ENCODE data around the gene LRRFIP1.

DNA sequence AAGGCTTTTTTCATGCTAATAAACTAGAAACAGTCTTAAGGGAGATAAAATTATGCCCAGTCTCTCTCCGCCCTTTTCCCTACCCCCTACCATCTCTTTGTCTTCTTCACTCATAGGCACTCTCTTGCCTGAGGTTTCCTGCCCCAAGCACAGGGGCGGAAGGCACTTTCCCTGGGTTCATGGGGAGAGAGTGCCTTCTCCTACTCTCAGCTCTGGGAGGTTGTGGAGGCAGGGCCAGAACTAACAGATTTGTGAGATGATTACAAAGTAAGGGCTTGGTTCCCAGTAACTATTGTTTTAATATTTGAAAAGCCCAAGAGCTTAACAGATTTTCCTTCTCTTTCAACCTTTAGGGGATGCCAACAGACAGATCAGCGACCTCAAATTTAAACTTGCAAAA is 145.1 kb downstream of the LRRFIP1 start:
- TF ChIP-seq TEAD4 (IDR thresholded peaks at IDR 0.05; ENCODE audit: borderline replicate concordance, insufficient read depth) (no peak), EZH2phosphoT487 (IDR thresholded peaks at IDR 0.05; ENCODE audit: borderline replicate concordance, low read depth) (no peak), RXRA (IDR thresholded peaks at IDR 0.05; ENCODE audit: borderline replicate concordance, low read depth) (no peak), EP300 (IDR thresholded peaks at IDR 0.05; ENCODE audit: borderline replicate concordance in 1 of 2, low read depth in 1 of 2, low read length in 1 of 2) (no peak), CHD2 (IDR thresholded peaks at IDR 0.05; ENCODE audit: low read length, partially characterized antibody) (no peak), POLR2AphosphoS5 (IDR thresholded peaks at IDR 0.05; ENCODE audit: low read depth, low read length) (no peak), PBX3 (IDR thresholded peaks at IDR 0.05) (no peak)
- TF ChIP-seq, protein P1, sequence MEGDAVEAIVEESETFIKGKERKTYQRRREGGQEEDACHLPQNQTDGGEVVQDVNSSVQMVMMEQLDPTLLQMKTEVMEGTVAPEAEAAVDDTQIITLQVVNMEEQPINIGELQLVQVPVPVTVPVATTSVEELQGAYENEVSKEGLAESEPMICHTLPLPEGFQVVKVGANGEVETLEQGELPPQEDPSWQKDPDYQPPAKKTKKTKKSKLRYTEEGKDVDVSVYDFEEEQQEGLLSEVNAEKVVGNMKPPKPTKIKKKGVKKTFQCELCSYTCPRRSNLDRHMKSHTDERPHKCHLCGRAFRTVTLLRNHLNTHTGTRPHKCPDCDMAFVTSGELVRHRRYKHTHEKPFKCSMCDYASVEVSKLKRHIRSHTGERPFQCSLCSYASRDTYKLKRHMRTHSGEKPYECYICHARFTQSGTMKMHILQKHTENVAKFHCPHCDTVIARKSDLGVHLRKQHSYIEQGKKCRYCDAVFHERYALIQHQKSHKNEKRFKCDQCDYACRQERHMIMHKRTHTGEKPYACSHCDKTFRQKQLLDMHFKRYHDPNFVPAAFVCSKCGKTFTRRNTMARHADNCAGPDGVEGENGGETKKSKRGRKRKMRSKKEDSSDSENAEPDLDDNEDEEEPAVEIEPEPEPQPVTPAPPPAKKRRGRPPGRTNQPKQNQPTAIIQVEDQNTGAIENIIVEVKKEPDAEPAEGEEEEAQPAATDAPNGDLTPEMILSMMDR (IDR thresholded peaks at IDR 0.05): no peak
- TF ChIP-seq, protein P2, sequence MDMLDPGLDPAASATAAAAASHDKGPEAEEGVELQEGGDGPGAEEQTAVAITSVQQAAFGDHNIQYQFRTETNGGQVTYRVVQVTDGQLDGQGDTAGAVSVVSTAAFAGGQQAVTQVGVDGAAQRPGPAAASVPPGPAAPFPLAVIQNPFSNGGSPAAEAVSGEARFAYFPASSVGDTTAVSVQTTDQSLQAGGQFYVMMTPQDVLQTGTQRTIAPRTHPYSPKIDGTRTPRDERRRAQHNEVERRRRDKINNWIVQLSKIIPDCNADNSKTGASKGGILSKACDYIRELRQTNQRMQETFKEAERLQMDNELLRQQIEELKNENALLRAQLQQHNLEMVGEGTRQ (IDR thresholded peaks at IDR 0.05; ENCODE audit: borderline replicate concordance, low read depth, low read length): no peak
- TF ChIP-seq, protein P3, sequence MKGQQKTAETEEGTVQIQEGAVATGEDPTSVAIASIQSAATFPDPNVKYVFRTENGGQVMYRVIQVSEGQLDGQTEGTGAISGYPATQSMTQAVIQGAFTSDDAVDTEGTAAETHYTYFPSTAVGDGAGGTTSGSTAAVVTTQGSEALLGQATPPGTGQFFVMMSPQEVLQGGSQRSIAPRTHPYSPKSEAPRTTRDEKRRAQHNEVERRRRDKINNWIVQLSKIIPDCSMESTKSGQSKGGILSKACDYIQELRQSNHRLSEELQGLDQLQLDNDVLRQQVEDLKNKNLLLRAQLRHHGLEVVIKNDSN (IDR thresholded peaks at IDR 0.05; ENCODE audit: borderline replicate concordance, low read depth): no peak
- TF ChIP-seq, protein P4, sequence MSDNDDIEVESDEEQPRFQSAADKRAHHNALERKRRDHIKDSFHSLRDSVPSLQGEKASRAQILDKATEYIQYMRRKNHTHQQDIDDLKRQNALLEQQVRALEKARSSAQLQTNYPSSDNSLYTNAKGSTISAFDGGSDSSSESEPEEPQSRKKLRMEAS (IDR thresholded peaks at IDR 0.05; ENCODE audit: low read depth): no peak

All from SK-N-SH (cell line).